Lower leg skin (tissue), 4 donors: ENCODE results near the gene KDM2B. TPM values are rescaled to one million over a fixed set of nuclear protein-coding genes. Genes with fewer than 3 reads are reported as not detected.

ENCODE experiments used
- DNase-seq, 2 donors: peaks; one replicate each; pipeline ENCODE4 v3.0.0-alpha.2; 2019; ENCODE audit warnings: low spot score in 2 of 2
- H3K4me3 ChIP-seq: fragments of 200-600 bp; sonication (generic); 2 replicates; pipeline ENCODE4 v1.5.1; 2017; ENCODE audit warnings: mild to moderate bottlenecking, low read depth; ENCODE audit not compliant: poor library complexity, severe bottlenecking
- POLR2A ChIP-seq, 2 donors: fragments of 450-650 bp; IDR thresholded peaks; one replicate each; pipeline ENCODE4 v1.6.1; 2016 to 2017; ENCODE audit warnings: antibody characterized with exemption in 2 of 2, mild to moderate bottlenecking in 1 of 2, moderate library complexity in 1 of 2
- WGBS, 2 donors: methylation state at CpG; one replicate each; pipeline ENCODE4 v1.1.5; 2018; 5-methylcytosine and 5-hydroxymethylcytosine counted together
- intact Hi-C: fragments of 100-400 bp; cut with DNase I; formaldehyde crosslinking; loops from one replicate; pipeline ENCODE4 v1.15.0; 2023; ENCODE audit warnings: low total_unique reads
- total RNA-seq, 4 donors: library from RNA; depleted of rRNA; stranded (reverse); fragments of >200 nt; gene quantifications; one replicate each; pipeline ENCODE4 v1.1.0, GENCODE V29; 2016
- TF ChIP-seq, protein P1 (sequence below), 3 donors: fragments of 450-650 bp; IDR thresholded peaks; one replicate each; pipeline ENCODE4 v1.5.1; 2016; ENCODE audit warnings: antibody characterized with exemption in 3 of 3, mild to moderate bottlenecking in 3 of 3, moderate library complexity in 2 of 3

KDM2B gene
- total RNA-seq, 4 donors from 2014 or later: 28.9 to 72.1 (median 47.9) TPM

DNA sequence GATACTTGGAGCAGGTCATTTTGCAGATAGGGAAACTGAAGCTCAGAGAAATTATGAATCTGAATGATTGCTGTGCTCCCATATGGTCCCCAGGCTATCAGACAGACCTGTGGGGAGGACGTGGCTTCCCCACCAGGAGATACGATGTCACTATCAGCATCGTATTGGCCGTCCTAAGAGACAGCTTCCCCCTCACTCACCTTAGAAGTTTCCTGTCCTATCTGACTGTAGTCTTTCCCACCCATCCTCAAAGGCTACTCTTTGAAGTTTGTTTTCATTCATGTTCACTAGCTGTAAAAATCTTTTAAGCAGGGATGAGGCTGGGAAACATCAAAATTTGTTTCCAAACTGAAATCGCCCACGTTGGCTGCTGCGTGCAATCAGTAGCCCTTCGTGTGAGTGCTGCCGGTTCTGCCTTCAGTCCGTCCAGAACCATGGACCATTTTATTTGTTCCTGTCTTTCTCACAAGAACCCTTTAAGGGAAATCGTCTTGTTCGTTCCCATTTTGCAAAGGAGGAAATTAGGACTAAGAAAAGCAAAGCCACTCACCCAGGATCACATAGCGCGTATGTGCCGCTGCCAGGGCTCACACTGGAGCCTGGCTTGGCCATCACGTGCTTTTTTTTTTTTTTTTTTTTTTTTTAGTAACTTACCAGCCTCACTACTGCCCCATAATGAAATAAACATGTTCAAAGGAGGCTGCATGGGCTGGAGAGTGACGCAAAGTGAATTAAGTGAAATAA lies 1.0 kb upstream of the KDM2B start:
- no peak overlapping the region for H3K4me3 ChIP-seq
- TF ChIP-seq POLR2A (IDR thresholded peaks at IDR 0.05): no peak
- TF ChIP-seq, protein P1, sequence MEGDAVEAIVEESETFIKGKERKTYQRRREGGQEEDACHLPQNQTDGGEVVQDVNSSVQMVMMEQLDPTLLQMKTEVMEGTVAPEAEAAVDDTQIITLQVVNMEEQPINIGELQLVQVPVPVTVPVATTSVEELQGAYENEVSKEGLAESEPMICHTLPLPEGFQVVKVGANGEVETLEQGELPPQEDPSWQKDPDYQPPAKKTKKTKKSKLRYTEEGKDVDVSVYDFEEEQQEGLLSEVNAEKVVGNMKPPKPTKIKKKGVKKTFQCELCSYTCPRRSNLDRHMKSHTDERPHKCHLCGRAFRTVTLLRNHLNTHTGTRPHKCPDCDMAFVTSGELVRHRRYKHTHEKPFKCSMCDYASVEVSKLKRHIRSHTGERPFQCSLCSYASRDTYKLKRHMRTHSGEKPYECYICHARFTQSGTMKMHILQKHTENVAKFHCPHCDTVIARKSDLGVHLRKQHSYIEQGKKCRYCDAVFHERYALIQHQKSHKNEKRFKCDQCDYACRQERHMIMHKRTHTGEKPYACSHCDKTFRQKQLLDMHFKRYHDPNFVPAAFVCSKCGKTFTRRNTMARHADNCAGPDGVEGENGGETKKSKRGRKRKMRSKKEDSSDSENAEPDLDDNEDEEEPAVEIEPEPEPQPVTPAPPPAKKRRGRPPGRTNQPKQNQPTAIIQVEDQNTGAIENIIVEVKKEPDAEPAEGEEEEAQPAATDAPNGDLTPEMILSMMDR (IDR thresholded peaks at IDR 0.05): no peak
- 20 to 32% methylated on average over 17 of the region's 17 CpGs for WGBS, 2 donors
- intact Hi-C loops: no loop called here
- DNase-seq: no peak

DNA sequence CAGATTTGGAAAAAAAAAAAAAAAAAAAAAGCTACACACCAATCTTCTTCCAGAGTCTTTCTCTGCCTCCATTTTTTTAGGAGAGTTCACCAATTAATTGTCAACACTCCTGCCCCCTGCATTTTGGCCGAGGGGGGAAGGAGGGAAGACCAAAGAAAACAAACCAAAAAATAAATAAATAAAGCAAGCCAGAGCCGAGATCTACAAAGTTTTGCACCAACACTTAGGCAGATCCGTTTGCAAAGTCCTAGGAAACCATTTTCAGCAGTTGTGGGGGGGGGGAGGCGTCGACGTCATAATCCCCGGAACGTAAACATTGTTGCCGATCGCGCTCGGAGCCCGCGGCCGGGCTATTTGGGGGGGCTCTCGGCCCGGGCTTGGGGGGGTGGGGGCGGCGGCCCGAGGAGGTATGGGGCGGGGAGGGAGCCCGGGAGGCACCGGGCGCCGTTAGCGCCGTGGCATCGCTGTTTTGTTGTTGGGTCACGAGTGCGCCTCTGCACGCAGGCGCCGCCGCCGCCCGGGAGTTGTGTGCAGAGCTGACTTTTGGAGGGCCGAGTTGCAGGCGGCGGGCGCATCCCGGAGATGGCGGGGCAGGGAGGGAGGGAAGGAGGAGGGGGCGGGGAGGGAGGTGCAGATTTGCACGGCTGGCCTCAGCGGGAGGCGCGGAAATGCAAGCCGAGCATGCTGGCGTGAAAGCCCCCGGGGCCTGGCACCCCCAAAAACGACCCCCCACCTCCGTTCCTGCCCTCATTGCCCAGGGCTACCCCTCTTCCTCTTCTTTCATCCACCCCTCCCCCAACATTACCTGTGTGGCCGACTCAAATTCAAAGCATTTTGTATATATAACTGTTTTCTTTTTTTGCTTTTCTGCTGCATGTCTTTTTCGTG lies 598 bp downstream of the KDM2B start:
- intact Hi-C loops: loop anchor here (10.0 kb wide), 1 partner anchor 45 kb away; the partner anchor contains the start of gene ORAI1
- TF ChIP-seq POLR2A (IDR thresholded peaks at IDR 0.05): no peak
- TF ChIP-seq, protein P1 (IDR thresholded peaks at IDR 0.05): no peak
- H3K4me3 ChIP-seq: peak overlapping the region; percentile 41
- DNase-seq: peak; percentile 53 to 94
- WGBS, 2 donors: 0 to 3% methylated on average over 35 to 54 of the region's 54 CpGs

DNA sequence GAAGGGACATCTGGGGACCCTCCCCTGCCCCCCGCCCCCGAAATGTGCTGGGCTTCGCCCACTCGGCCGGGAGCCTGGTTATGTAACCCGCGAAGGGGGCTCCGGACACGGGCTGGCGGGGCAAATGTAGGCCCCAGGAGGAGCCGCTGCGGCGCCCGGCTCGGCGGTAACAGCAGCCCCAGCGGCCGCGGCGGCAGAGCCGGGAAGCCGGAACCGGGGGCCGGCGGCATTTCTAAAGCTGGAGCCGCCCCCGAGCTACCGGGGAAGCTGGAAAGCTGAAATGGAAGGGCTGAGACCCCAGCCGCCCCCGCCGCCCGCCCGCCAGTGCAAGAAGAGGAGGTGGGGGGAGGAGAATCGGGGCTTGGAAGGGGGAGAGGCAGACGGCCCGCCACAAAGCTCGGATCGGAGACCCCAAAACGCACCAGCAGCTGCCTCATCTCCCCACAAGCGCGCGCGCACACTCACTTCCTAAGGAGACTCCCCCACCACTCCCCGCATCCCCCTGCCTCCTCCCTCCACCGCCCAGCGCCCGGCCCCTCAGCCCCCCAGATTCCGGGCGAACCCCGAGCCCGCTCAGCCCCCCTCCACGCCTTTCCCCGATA lies 1.5 kb downstream of the KDM2B start:
- no peak for TF ChIP-seq POLR2A (IDR thresholded peaks at IDR 0.05)
- TF ChIP-seq, protein P1 (IDR thresholded peaks at IDR 0.05): no peak
- intact Hi-C loops: loop anchor here (10.0 kb wide), 1 partner anchor 46 kb away; the partner anchor contains the start of gene ORAI1
- DNase-seq: peak in 1 of 2 donors; percentile 88
- 1% methylated on average over 36 to 48 of the region's 53 CpGs for WGBS, 2 donors
- H3K4me3 ChIP-seq: peak overlapping the region; percentile 41

DNA sequence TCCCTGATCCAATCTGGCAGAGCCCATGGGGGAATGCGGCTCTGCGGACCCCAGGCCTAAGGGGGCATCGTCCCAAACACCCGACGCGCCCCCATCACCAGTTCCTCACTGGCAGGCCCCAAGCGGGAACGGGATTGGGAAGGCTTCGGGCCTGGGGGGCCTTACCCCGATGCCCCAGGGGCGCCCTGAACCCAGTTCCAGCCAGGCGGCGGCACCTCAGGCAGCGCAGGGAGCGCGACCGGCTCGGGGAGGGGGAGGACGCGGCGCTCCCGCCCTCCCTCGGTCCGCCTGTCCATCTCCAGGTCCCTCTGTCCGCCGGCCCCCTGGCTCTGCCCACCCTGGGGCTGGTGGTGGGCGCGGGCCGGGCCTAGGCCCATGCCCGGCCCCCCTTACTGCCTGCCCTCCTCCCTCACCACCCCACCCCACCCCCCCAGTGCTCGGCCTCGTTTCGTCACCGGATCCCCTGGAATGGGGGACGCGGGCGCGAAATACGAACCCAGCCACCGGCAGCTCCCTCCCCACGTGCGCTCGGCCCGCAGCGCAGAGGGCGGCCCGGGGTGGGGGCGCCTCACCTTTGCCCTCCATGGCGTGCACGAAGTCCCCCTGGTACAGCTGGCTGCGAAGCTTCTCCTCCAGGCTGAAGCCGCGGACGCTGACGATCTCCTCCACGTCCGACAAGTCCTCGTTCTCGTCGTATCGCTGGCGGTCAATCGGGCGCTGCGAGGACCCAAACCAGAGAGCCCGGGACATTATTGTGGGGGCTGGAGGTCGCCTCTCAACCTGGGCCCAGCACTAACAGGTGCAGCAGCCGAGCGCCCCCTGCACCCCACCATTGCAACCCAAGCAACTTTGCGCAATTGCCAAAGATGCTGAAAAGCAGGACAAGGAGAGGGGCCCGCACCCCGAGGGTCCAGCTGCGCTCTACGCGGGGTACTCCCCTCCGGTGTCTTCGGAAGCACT lies 2.3 kb downstream of the KDM2B start:
- TF ChIP-seq, protein P1 (IDR thresholded peaks at IDR 0.05): no peak
- TF ChIP-seq POLR2A (IDR thresholded peaks at IDR 0.05): no peak
- DNase-seq: no peak
- peak overlapping the region; percentile 41 for H3K4me3 ChIP-seq
- intact Hi-C loops: loop anchor here (10.0 kb wide), 1 partner anchor 46 kb away; the partner anchor contains the start of gene ORAI1
- 11 to 34% methylated on average over 28 to 40 of the region's 77 CpGs for WGBS, 2 donors
